GM12864 (cell line): ENCODE data around the gene ERAS.
"Not testable (repeated sequence)": the region's sequence is repeated elsewhere in the genome, so short reads cannot be mapped to it uniquely, and the experiment has no call there.

Experiments
- DNase-seq: peaks from one replicate; pipeline ENCODE4 v3.0.0-alpha.2; 2011; ENCODE audit warnings: low read depth
- H3K4me3 ChIP-seq: 2 replicates; pipeline ENCODE4 v1.5.1; 2011; ENCODE audit warnings: mild to moderate bottlenecking, low read depth, low read length, control low read depth
- TF ChIP-seq, protein P1 (sequence below): IDR thresholded peaks from 2 replicates; pipeline ENCODE4 v1.5.1; 2011; ENCODE audit warnings: low read depth, mild to moderate bottlenecking, moderate library complexity, low read length, control low read depth, inconsistent platforms; ENCODE audit errors: missing control alignments

ERAS gene

DNA sequence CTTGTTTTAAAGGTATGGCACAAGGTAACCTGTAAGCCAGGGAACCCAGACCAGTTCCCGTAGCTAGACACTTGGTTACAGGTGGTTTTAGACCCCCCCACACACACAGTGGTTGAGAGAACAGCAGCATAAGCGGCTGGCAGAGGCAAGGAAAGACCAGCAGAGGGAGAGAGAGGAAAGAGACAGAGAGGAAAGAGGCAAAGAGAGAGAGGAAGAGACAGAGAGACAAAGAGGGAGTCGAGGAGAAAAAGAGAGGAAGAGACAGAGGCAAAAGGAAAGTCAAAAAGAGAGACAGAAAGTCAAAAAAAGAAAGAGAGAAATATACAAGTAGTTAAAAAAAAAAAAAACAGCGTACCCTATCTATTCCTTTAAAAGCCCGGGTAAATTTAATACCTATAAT, 28.6 kb downstream of the ERAS start:
- TF ChIP-seq, protein P1, sequence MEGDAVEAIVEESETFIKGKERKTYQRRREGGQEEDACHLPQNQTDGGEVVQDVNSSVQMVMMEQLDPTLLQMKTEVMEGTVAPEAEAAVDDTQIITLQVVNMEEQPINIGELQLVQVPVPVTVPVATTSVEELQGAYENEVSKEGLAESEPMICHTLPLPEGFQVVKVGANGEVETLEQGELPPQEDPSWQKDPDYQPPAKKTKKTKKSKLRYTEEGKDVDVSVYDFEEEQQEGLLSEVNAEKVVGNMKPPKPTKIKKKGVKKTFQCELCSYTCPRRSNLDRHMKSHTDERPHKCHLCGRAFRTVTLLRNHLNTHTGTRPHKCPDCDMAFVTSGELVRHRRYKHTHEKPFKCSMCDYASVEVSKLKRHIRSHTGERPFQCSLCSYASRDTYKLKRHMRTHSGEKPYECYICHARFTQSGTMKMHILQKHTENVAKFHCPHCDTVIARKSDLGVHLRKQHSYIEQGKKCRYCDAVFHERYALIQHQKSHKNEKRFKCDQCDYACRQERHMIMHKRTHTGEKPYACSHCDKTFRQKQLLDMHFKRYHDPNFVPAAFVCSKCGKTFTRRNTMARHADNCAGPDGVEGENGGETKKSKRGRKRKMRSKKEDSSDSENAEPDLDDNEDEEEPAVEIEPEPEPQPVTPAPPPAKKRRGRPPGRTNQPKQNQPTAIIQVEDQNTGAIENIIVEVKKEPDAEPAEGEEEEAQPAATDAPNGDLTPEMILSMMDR = peak; percentile 10
- DNase-seq = no peak
- H3K4me3 ChIP-seq = no peak overlapping the region

DNA sequence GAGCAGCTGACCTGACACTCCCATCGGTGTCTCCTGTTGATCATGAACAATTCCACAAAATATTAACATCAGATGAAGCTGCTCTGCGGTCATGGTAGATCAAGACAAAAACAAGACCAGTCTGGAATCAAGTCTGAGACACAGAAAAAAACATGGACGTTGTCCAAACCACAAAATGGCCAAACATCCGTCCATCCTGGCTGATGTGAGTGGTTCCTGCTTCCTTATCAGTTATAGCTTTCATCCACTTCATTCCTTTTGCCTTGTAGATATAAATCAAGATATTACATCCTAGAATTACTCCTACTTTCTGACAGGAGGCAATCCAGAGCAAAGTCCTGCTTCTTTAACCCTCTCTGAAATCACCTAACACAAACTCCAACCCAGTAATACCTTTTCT, 37.9 kb downstream of the ERAS start:
- TF ChIP-seq, protein P1 = no peak
- DNase-seq = no peak

DNA sequence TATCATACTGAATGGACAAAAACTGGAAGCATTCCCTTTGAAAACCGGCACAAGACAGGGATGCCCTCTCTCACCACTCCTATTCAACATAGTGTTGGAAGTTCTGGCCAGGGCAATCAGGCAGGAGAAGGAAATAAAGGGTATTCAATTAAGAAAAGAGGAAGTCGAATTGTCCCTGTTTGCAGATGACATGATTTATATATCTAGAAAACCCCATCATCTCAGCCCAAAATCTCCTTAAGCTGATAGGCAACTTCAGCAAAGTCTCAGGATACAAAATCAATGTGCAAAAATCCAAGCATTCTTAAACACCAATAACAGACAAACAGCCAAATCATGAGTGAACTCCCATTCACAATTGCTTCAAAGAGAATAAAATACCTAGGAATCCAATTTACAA, 45.7 kb downstream of the ERAS start:
- DNase-seq, H3K4me3 ChIP-seq: not testable (repeated sequence)

More for the DNA sequence above, 37.9 kb downstream of the ERAS start:
- H3K4me3 ChIP-seq = no peak overlapping the region

DNA sequence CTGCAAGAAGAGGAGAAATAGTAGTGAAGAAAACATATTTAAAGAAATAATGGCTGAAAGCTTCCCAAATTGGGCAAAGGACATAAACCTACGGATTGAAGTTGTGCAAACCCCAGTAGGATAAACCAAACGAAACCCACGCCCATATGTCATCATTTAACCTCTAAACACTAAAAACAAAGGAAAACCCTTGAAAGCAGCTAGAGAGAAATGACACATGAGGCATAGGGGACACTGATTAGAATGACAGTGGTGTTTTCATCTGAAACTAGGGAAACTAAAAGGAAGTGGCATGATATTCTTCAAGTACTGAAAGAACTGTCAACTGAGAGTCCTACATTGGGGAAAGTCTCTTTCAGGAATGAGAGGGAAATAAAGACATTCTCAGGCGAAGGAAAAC, 50.6 kb downstream of the ERAS start:
- DNase-seq, H3K4me3 ChIP-seq: not testable (repeated sequence)
